PC-9 (cell line): ENCODE data around the gene WRAP73.

ENCODE experiments used
- EZH2 ChIP-seq: fragments of 200-600 bp; sonication (generic); IDR thresholded peaks from 2 replicates; pipeline ENCODE4 v1.8.0; 2017; ENCODE audit warnings: antibody characterized with exemption, low read depth
- TF ChIP-seq, protein P1 (sequence below): fragments of 200-600 bp; sonication (generic); conservative IDR thresholded peaks from 2 replicates; pipeline ENCODE4 v1.6.1; 2017; ENCODE audit warnings: mixed run types, antibody characterized with exemption, mild to moderate bottlenecking, moderate library complexity

DNA sequence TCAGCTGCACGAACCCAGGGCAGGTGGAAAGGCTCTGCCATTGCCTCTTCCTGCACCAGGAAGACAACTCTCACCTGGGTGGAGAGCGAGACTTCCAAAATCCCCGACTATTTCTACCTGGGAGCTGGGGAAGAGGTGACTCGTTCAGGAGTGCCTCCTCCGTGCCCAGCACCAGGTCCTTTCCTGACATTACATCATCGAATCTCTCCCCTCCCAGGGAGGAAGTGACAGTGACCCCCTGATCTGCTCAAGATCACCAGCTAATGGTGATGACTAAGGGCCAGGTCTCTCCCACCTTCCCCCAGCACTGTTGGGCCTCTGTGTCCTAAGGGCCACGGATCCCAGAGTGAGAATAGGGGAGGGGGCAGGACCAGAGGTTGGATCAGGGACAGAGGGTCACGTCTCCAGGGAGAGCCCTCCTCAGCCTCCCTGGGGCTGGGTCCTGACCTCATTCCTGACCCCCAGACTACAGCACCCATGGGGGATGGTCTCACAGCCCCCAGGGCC is 45.4 kb downstream of the WRAP73 start:
- TF ChIP-seq, protein P1, sequence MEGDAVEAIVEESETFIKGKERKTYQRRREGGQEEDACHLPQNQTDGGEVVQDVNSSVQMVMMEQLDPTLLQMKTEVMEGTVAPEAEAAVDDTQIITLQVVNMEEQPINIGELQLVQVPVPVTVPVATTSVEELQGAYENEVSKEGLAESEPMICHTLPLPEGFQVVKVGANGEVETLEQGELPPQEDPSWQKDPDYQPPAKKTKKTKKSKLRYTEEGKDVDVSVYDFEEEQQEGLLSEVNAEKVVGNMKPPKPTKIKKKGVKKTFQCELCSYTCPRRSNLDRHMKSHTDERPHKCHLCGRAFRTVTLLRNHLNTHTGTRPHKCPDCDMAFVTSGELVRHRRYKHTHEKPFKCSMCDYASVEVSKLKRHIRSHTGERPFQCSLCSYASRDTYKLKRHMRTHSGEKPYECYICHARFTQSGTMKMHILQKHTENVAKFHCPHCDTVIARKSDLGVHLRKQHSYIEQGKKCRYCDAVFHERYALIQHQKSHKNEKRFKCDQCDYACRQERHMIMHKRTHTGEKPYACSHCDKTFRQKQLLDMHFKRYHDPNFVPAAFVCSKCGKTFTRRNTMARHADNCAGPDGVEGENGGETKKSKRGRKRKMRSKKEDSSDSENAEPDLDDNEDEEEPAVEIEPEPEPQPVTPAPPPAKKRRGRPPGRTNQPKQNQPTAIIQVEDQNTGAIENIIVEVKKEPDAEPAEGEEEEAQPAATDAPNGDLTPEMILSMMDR: no peak
- no peak for TF ChIP-seq EZH2
